Activated CD4-positive, alpha-beta T cell treated with anti-CD3 and anti-CD28 coated beads, Interleukin-2, amount 50 U/mL, for 16 hours (primary cell): Measurements from ENCODE around the gene PSMD7.
"Not testable (repeated sequence)": the region's sequence is repeated elsewhere in the genome, so short reads cannot be mapped to it uniquely, and the experiment has no call there.

Experiments used
- DNase-seq: peaks from one replicate; pipeline ENCODE4 v3.0.0-alpha.2; 2020

Gene PSMD7

DNA sequence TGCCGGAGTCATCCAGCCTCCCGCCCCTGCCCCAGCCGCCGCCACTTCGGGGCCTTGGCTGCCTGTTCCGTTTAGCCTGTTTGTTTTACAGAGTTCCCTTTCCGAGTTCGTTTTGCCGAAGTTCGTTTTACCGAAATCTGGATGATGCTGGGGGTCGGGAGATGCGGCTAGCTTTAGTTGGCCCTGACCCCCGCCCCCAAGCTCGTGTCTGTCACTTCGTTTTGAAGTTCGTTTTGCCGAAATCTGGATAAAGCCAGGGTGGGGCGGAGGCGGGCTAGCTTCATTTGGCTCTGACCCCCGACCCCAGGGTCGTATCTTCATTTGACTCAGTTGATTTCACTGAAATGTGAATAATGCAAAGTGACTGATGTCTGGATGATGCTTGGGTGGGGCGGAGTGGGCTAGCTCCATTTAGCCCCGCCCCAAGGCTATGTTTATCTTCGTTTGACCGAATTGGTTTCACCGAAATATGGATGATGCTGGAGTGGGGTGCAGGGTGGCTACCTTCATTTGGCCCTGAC lies 591 bp downstream of the PSMD7 start:
- DNase-seq = peak; percentile 40

DNA sequence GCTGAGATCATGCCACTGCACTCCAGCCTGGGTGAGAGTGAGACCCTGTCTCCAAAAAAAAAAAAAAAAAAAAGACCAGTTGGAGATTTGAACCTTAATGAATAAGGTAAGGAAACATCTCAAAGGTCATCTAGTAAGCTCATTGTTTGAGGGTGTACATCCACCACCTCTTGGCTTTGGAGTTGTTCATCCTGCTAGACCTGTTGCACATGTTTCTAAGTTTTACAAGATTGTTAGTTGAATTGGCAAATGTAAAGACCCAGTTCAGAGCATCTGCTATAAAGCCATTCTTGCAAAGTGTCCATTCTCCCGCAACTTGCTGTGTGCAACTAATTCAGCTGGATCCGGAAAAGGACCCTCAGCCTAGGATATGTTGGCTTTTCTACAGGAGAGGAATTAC lies 1.5 kb downstream of the PSMD7 start:
- no peak for DNase-seq

DNA sequence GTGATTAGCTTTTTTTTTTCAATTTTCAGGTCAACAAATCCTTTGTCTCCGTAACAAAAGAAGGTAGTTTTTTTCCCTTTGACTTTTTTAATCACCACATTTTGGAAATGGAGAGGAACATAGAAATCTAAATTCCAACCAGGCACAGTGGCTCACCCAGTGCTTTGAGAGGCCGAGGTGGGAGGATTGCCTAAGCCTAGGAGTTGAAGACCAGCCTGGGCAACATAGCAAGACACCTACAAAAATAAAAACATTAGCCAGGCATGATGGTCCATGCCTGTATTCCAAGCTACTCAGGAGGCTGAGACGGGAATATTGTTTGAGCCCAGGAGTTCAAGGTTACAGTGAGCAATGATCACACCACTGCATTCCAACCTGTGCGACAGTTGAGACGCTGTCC lies 5.7 kb downstream of the PSMD7 start:
- DNase-seq = no peak

DNA sequence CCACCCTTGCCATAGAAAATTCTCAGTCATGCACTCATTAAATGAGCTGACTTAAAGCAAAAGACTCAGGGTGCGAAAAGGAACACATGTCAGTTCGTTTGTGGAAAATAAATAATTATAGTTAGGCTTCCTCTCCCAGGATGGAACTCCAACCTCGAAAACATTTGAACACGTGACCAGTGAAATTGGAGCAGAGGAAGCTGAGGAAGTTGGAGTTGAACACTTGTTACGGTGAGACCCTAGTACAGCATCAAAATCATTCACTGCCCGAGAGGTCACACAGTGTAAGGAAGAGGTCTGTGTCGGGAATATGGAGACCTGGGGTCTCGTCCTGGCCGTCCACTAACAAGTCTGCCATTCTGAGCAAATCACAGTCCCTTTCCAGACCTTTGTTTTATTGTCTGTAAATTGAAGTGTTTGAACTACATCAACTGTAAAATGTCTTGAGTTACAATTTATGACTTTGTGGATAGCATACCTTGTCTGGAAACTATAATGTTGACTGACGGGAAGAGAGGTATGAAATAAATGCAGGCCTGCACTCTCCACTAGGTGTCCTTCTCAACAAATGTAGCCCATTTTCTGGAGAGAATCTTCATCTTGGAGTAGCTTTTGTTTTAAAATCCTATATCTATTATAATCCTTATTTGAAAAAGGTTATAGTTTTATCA lies 7.7 kb downstream of the PSMD7 start:
- DNase-seq = no peak

DNA sequence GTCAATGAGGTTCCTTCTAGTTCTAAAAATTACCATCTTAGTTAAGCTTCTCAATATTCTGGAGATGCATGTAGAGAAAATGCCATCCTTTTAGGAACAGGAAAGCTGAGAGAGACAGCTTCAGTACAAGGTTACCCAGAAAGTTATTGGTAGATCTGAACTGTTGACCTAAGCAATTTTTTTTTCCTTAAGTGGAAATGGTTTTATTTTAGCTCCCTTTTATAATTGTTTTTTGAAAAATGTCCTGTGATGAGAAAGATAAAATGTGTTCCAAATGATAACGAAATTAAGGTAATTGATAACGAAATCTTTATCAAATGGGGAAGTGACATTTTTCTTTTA lies 8.2 kb downstream of the PSMD7 start:
- no peak for DNase-seq

DNA sequence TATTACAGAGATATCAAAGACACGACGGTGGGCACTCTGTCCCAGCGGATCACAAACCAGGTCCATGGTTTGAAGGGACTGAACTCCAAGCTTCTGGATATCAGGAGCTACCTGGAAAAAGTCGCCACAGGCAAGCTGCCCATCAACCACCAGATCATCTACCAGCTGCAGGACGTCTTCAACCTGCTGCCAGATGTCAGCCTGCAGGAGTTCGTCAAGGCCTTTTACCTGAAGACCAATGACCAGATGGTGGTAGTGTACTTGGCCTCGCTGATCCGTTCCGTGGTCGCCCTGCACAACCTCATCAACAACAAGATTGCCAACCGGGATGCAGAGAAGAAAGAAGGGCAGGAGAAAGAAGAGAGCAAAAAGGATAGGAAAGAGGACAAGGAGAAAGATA lies 8.7 kb downstream of the PSMD7 start:
- DNase-seq = no peak

DNA sequence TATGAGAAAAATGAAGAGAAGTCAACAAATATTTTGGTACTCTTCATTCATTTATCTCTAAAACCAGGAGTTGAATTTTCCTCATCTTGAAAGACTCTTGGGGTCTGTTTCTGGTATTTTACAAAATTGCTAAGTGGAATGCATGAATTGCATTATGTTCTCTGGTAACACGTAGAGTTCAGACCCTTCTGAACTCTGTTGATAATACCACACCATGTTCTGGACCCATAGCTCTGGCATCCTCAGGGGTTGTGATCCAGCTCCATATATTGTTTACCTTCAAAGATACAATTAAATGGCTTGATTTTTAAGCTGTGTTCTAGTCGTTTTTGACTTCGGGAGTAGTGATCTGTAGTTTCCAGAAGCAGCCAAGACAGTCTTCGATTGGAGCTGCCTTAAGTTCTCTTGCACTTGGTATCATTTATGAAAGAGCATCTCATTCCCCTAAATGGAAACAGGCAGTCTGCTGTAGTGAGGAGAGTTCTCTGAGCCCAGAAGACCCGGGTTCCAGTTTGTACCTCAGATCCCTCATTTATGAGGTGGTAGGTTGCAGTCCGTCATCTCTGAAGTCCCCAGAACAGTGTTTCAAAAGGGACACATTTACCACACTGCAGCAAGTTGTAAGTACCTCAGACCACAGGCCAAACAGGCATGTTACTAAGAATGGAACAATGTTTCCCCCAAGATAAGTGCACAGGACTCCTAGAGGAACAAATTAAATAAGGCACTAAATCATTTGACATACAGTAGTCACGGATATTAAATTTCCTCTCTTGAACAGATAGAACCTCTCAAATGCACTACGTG lies 9.6 kb downstream of the PSMD7 start:
- peak; percentile 21 for DNase-seq

DNA sequence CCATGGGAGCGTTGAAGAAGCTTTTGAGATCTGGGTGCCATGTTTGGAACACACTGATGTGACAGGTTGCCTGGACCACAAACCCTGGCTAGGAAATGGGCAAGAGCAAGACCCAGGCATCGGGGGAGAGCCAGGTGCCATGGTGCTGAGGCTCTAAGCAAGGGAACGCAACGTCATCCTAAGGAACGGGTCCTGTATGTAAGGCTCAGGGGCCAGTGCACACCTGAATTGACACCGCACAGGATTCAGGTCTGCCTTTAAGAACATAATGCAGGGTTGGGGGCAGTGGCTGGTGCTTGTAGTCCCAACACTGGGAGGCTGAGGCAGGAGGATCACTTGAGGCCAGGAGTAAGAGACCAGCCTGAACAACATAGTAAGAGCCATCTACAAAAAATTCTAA lies 10.8 kb downstream of the PSMD7 start:
- no peak for DNase-seq

DNA sequence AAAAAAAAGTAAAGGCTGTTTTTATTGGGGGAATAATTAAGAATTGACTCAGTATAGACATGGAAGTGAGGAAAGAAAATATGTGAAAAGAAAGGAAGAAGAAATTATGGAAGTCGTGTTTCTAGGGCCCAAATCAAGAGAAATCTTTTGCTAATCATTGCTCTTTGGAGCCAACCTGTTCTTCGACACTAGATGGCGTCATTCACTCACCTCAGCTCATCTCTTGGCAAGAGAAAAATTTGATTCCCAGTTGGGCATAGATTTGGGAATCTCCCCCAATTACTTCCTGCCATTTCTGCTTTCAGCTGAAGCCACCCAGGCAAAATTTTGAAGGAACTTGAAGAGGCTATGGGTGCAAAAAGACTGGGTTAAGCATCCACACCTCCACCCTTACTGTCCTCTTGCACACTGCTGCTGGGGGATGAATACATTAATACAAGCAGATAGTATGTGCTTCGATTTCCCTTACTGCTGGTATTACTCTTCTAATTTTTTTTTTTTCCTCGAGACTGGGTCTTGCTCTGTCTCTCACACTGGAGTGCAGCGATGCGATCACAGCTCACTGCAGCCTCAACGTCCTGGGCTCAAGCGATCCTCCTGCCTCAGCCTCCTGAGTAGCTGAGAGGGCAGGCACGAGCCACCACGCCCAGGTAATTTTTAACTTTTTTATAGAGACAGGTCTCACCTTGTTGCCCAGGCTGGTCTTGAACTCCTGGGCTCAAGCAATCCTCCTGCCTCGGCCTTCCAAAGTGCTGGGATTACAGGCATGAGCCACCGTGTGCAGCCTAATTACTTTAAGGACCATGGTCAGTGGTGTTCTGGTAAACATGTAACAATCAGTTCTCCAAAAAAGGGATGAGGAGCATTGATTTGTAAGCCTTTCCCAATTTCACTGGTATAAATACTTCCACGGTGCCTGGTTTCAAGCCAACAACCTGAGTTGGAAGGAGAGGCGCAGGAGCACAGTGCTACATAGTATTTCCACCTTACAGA lies 13.5 kb downstream of the PSMD7 start:
- DNase-seq = peak; percentile 34

DNA sequence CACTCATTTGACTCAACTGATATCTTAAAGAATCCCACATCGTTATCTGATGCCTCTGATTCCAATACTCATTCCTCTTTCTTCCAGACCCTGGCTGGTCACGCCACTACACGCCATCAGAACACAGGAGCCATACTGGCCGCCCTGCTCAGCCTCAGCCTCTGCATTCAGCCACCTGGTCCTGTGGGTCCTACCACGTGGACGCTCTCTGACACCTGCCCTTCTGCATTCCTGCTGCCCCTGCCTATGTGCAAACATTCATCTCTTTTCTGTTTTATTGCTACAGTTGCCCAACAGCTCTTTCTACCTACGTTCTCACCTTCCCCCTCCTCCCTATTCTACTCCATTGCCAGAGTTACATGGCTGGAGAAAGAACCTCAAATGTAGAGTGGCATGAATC lies 18.4 kb downstream of the PSMD7 start:
- DNase-seq = no peak

DNA sequence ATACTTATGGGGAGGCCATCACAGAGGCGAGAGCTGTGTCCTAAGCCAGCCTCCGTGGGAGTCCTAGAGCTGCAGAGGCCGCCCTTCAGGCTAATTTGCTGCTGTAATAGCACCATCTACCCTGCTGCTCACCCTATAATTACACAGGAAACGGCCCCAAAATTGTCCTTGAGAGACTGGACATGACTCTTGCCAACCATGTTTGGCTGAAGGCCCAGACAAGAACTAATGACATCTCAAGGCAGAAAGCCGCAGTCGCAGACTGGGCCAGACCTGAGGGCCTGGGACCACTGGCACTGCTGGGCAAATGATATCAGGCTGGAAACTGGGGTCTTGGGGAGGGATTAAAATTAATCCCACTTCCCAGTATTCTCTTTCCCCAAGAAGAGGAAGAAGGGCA lies 24.1 kb downstream of the PSMD7 start:
- no peak for DNase-seq

DNA sequence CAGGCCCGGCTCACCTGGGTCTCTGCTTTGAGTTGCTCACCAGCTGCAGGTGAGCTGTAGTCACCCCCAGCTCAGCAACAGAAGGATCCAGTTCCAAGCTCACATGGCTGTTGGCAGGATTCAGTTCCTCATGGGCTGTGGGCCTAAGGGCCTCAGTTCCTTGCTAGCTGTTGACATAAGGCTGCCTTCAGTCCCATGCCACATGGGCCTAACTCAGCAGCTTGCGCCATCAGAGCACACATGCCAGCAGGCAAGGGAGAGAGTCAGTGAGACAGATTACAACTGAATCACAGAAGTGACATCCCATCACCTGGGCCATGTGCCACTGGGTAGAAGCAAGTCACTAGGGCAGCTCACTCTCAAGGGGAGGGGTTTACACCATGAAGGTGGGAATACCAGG lies 24.7 kb downstream of the PSMD7 start:
- DNase-seq = no peak

DNA sequence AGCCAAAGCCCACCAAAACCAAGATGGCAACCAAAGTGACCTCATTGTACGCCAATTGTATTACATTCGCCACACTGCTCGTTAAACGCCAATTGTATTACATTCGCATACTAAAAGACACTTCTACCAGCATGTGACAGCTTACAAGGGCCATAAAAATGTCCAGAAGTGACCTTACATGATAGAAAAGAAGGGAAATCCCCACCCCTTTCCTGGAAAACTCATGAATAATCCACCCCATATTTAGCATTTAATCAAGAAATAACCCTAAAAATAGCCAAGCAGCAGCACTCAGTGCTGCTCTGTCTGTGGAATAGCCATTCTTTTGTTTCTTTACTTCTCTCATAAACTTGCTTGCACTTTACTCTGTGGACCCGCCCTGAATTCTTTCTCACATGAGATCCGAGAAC lies 25.7 kb downstream of the PSMD7 start:
- no peak for DNase-seq

DNA sequence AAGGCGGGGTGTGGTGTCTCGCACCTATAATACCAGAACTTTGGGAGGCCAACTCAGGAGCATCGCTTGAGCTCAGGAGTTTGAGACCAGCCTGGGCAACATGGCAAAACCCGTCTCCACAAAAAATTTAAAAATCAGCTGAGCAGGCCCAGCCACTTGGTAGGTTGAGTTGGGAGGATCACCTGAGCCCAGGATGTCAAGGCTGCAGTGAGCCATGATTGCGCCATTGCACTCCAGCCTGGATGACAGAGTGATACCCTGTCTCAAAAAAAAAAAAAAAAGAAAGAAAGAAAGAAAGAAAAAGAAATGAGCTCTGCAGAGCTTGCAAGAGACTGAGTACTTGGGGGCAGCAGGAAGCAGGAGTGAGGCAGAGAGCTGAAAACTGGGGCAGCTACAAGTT lies 28.2 kb downstream of the PSMD7 start:
- DNase-seq = not testable (repeated sequence)

DNA sequence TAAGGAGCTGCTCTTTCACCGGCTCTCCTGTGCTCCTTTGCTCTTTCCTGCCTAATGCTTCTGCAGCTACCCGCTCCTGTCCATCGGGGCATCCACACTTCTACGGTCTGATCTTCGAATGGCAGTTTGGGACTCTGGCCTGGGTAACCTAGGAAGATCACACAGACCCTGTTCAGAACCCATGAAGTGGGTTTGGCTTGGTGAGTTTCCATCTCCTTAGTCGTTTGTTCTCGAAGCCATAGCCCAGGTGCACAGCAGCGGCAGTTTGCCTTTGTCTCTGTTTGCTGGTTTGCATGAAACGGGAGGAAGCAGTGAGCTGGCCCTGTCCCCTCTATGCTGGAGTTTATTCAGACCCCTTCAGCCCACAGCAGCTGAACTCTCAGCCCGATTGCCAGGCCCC lies 29.0 kb downstream of the PSMD7 start:
- no peak for DNase-seq

DNA sequence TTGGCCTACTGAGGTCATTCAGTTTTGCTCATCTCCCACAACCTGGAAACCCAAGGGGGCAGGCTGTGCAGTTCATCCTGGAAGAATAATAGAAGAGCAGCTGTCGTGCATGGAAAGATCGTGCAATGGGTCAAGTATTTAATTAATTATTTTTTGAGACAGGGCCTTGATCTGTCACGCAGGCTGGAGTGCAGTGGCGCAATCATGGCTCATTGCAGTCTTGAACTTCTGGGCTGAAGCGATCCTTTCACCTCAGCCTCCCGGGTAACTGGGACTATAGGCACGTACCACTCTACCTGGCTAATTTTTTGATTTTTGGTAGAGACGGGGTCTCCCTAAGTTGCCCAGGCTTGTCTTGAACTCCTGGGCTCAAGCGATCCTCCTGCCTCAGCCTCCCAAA lies 31.7 kb downstream of the PSMD7 start:
- DNase-seq = not testable (repeated sequence)

DNA sequence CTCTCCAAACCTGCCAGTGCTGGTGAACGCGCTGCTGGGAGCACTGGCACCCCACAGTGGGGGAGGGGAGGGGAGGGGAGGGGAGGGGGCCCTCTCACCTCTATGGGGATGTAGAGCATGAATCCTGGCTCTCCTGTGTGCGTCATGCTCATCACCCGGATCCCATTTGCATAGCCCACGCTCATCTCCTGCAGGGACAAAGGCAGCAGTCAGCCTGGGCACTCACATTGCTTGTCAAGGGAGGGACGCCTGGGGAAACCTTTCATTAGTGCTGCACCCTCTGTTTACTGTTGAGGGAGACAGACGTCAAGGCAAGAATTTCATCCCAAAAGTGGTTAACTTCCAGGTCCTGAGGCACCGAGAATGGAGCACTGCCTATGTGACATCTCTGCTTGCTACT lies 35.9 kb downstream of the PSMD7 start:
- DNase-seq = not testable (repeated sequence)

DNA sequence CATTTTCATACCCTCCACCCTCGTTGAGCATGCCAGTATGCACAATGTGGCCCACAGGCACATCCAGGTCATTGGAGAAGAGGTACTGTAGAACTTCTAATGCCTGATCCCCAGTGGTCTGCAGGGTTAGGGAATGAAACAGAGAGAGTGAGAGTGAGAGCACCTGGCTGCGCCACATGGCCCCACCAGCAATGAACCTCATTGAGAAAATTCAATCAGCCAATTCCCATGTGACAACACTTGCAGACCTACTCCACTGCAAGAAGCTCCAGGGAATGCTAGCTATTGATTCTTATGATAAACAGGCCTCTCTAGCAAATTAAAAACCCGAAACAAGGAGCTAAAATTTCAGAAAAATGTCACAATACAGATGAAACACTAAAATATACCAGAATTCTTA lies 40.9 kb downstream of the PSMD7 start:
- DNase-seq = not testable (repeated sequence)

DNA sequence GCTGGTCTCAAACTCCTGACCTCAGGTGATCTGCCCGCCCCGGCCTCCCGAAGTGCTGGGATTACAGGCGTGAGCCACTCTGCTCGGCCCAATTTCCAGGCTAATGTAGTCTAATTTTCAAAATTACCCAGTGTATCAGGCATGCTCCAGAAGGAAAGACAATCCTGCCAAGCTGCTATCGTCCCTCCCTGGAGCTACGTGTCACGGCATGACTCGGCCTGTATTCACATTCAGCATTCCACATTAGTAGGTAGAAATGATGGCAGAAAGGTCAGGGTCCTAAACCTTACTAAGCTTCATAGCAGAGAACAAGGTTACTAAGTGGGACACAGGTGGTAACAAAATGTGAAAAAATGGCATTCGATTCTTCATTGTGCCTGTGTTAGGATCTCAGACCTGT lies 42.6 kb downstream of the PSMD7 start:
- DNase-seq = not testable (repeated sequence)

DNA sequence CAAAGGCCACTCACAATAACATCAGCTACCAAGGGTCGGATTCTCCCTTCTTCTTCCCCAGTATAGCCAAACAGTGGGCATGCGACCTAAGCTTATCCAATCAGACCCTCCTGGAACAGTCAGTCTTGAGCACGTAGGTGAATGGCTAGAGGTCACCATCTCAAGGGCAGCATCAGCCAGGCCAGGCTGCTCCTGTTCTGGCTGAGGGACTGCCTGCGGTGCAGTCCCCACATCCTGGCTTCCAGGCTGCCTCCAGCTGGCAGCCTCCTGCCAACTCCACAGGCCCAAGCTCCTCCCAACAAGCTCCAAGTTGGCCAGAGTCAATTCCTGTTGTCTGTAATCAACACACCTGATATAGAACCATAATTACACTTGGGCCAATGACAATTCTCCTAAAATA lies 56.4 kb downstream of the PSMD7 start:
- not testable (repeated sequence) for DNase-seq
